Measurements from ENCODE around the gene PPP4R3B. TPM values are rescaled to one million over a fixed set of nuclear protein-coding genes. Genes with fewer than 3 reads are reported as not detected.

PPP4R3B gene
- total RNA-seq, 4 donors from 2014 or later, result 81.8 to 106 (median 90.5) TPM

- Histone ChIP-seq H3K9me3 (no peaks in the 10 kb centered on the region), H3K27me3 (no peaks in the 10 kb centered on the region), H3K27ac (replicated peaks in 1 of 4) (no peak overlapping the region), H3K4me1 (peaks cover 0 to 48% (median 39%) of the 10 kb centered on the region in 4 donors), H3K36me3 (peaks cover 0 to 27% (median 19%) of the 10 kb centered on the region in 4 donors), H3K4me3 (no peak overlapping the region)
- WGBS, result 26% methylated on average over 1 of the region's 1 CpG
- no peak for DNase-seq (ENCODE audit: extremely low spot score)
- intact Hi-C loops (cut with DNase I), result no loop called here
- no peak for TF ChIP-seq POLR2AphosphoS5 (IDR thresholded peaks at IDR 0.05)
- no peak for TF ChIP-seq POLR2A (IDR thresholded peaks at IDR 0.05; ENCODE audit: low read depth)
- TF ChIP-seq EP300 (IDR thresholded peaks at IDR 0.05), result no peak
- TF ChIP-seq CTCF (IDR thresholded peaks at IDR 0.05), result no peak
Observed at GRCh38 chr2:55592130-55592529, 25.3 kb downstream of the PPP4R3B start.

GRCh38 chr2:55590810-55591440 is 26.5 kb downstream of the PPP4R3B start:
- Histone ChIP-seq H3K4me1 (peaks cover 0 to 47% (median 32%) of the 10 kb centered on the region in 4 donors), H3K4me3 (no peak overlapping the region), H3K36me3 (peaks cover 0 to 19% (median 15%) of the 10 kb centered on the region in 4 donors), H3K27me3 (no peaks in the 10 kb centered on the region), H3K9me3 (no peaks in the 10 kb centered on the region), H3K27ac (replicated peaks in 1 of 4) (no peak overlapping the region)
- WGBS, result 65% methylated on average over 7 of the region's 7 CpGs
- intact Hi-C loops (cut with DNase I), result no loop called here
- TF ChIP-seq EP300 (IDR thresholded peaks at IDR 0.05) (no peak), CTCF (IDR thresholded peaks at IDR 0.05) (no peak), POLR2AphosphoS5 (IDR thresholded peaks at IDR 0.05) (no peak), POLR2A (IDR thresholded peaks at IDR 0.05; ENCODE audit: low read depth) (no peak)
- no peak for DNase-seq (ENCODE audit: extremely low spot score)

- H3K4me1 ChIP-seq, result peaks cover 4 to 34% (median 21%) of the 10 kb centered on the region in 4 donors
- no peaks in the 10 kb centered on the region for H3K27me3 ChIP-seq
- TF ChIP-seq POLR2A (IDR thresholded peaks at IDR 0.05; ENCODE audit: low read depth) (no peak), CTCF (IDR thresholded peaks at IDR 0.05) (no peak), POLR2AphosphoS5 (IDR thresholded peaks at IDR 0.05) (no peak), EP300 (IDR thresholded peaks at IDR 0.05) (no peak)
- 80% methylated on average over 2 of the region's 2 CpGs for WGBS
- DNase-seq (ENCODE audit: extremely low spot score), result no peak
- peaks cover 0 to 47% (median 28%) of the 10 kb centered on the region in 4 donors for H3K36me3 ChIP-seq
- no peaks in the 10 kb centered on the region for H3K9me3 ChIP-seq
- H3K27ac ChIP-seq (replicated peaks in 1 of 4), result no peak overlapping the region
- H3K4me3 ChIP-seq, result no peak overlapping the region
- intact Hi-C loops (cut with DNase I), result no loop called here
Observed at GRCh38 chr2:55585451-55586080, 31.9 kb downstream of the PPP4R3B start.

- peaks cover 4 to 32% (median 21%) of the 10 kb centered on the region in 4 donors for H3K4me1 ChIP-seq
- no peak for DNase-seq (ENCODE audit: extremely low spot score)
- peak overlapping the region in 2 of 4 donors; percentile 4 to 25 for H3K27ac ChIP-seq (replicated peaks in 1 of 4)
- no peaks in the 10 kb centered on the region for H3K27me3 ChIP-seq
- intact Hi-C loops (cut with DNase I), result no loop called here
- 43% methylated on average over 4 of the region's 4 CpGs for WGBS
- no peaks in the 10 kb centered on the region for H3K9me3 ChIP-seq
- peaks cover 4 to 57% (median 37%) of the 10 kb centered on the region in 4 donors for H3K36me3 ChIP-seq
- TF ChIP-seq POLR2A (IDR thresholded peaks at IDR 0.05; ENCODE audit: low read depth) (no peak), EP300 (IDR thresholded peaks at IDR 0.05) (no peak), POLR2AphosphoS5 (IDR thresholded peaks at IDR 0.05) (no peak), CTCF (IDR thresholded peaks at IDR 0.05) (no peak)
- H3K4me3 ChIP-seq, result no peak overlapping the region
Observed at GRCh38 chr2:55581874-55582547, 35.4 kb downstream of the PPP4R3B start.
